ENCODE measurements around the gene STAU1. TPM values are rescaled to one million over a fixed set of nuclear protein-coding genes. Genes with fewer than 3 reads are reported as not detected.
"Not testable (repeated sequence)": the region's sequence is repeated elsewhere in the genome, so short reads cannot be mapped to it uniquely, and the experiment has no call there.

The STAU1 gene
- total and polyA plus RNA-seq, 9 donors, result 37.2 to 113 (median 70.5) TPM

DNA sequence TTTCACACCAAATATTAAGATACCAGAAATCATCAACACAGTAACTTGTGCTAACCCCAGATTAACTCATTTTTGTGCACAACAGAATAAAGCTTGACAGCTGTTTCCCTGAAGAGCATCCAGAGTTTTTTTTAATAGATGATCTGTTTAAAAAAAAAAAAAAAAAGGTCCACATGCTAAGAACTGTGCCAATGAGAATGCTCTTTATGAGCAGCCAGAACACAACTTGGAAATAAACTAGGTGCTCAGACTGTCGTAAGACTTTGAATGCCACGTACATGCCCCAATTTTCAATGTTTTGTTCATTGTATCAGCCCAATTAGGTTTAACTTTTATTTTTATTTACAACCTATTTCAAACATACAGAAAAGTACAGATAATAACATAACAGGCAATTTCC, 47.3 kb downstream of the STAU1 start:
- H3K4me1 ChIP-seq (ENCODE audit: insufficient read depth), result no peaks in the 10 kb centered on the region
- H3K9me3 ChIP-seq, result no peaks in the 10 kb centered on the region
- no peak overlapping the region for H3K4me3 ChIP-seq
- H3K36me3 ChIP-seq, result no peaks in the 10 kb centered on the region
- H3K27me3 ChIP-seq, result no peaks in the 10 kb centered on the region
- no peak overlapping the region for H3K27ac ChIP-seq
- intact Hi-C loops (cut with DNase I), result no loop called here
- DNase-seq, result no peak
- 15 to 38% (median 31%) methylated on average over 2 of the region's 2 CpGs for WGBS, 3 donors
- TF ChIP-seq EP300 (IDR thresholded peaks at IDR 0.05), result no peak
- TF ChIP-seq, protein P1, sequence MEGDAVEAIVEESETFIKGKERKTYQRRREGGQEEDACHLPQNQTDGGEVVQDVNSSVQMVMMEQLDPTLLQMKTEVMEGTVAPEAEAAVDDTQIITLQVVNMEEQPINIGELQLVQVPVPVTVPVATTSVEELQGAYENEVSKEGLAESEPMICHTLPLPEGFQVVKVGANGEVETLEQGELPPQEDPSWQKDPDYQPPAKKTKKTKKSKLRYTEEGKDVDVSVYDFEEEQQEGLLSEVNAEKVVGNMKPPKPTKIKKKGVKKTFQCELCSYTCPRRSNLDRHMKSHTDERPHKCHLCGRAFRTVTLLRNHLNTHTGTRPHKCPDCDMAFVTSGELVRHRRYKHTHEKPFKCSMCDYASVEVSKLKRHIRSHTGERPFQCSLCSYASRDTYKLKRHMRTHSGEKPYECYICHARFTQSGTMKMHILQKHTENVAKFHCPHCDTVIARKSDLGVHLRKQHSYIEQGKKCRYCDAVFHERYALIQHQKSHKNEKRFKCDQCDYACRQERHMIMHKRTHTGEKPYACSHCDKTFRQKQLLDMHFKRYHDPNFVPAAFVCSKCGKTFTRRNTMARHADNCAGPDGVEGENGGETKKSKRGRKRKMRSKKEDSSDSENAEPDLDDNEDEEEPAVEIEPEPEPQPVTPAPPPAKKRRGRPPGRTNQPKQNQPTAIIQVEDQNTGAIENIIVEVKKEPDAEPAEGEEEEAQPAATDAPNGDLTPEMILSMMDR (IDR thresholded peaks at IDR 0.05), result no peak
- TF ChIP-seq POLR2A (IDR thresholded peaks at IDR 0.05), result no peak

DNA sequence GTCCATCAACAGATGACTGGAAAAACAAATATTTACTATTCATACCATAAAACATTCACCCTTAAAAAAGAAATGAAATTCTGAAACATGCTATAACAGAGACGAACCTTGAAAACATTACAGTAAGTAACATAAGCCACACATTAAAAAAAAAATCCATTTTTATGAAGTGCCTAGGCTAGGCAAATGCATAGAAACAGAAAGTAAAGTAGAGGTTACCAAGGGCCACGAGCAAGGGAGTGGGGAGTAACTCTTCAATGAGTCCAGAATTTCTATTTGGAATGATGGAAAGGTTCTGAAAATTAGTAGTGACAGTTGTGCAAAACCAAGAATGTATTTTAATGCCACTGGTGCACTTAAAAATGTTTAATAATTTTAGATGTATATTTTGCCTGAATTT, 47.7 kb downstream of the STAU1 start:
- Histone ChIP-seq H3K27ac (no peak overlapping the region), H3K36me3 (no peaks in the 10 kb centered on the region), H3K4me1 (ENCODE audit: insufficient read depth) (no peaks in the 10 kb centered on the region), H3K4me3 (no peak overlapping the region), H3K27me3 (no peaks in the 10 kb centered on the region), H3K9me3 (no peaks in the 10 kb centered on the region)
- DNase-seq, result no peak
- intact Hi-C loops (cut with DNase I), result no loop called here
- 16 to 29% (median 17%) methylated on average over 2 of the region's 2 CpGs for WGBS, 3 donors
- TF ChIP-seq POLR2A (IDR thresholded peaks at IDR 0.05), result no peak
- TF ChIP-seq, protein P1 (IDR thresholded peaks at IDR 0.05), result no peak
- TF ChIP-seq EP300 (IDR thresholded peaks at IDR 0.05), result no peak

DNA sequence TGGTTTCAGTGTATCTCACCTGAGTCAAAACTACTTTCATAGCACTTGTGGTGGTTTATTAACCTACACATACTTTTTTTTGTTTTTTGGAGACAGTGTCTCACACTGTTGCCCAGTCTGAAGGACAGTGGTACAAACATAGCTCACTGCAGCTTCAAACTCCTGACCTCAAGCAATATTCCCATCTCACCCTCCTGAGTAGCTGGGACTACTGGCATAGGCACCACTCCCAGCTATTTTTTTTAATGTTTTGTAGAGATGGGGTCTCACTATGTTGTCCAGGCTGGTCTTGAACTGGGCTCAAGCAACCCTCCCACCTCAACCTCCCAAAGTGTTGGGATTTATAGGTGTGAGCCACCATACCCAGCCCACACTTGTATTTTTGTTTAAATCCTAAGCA, 49.7 kb downstream of the STAU1 start:
- DNase-seq, result no peak
- intact Hi-C loops (cut with DNase I), result no loop called here
- no peak overlapping the region for H3K27ac ChIP-seq
- no peaks in the 10 kb centered on the region for H3K36me3 ChIP-seq
- no peaks in the 10 kb centered on the region for H3K4me1 ChIP-seq (ENCODE audit: insufficient read depth)
- H3K27me3 ChIP-seq, result no peaks in the 10 kb centered on the region
- TF ChIP-seq POLR2A (IDR thresholded peaks at IDR 0.05) (no peak), EP300 (IDR thresholded peaks at IDR 0.05) (no peak)
- TF ChIP-seq, protein P1 (IDR thresholded peaks at IDR 0.05), result no peak
- H3K4me3 ChIP-seq, result no peak overlapping the region
- no peaks in the 10 kb centered on the region for H3K9me3 ChIP-seq

DNA sequence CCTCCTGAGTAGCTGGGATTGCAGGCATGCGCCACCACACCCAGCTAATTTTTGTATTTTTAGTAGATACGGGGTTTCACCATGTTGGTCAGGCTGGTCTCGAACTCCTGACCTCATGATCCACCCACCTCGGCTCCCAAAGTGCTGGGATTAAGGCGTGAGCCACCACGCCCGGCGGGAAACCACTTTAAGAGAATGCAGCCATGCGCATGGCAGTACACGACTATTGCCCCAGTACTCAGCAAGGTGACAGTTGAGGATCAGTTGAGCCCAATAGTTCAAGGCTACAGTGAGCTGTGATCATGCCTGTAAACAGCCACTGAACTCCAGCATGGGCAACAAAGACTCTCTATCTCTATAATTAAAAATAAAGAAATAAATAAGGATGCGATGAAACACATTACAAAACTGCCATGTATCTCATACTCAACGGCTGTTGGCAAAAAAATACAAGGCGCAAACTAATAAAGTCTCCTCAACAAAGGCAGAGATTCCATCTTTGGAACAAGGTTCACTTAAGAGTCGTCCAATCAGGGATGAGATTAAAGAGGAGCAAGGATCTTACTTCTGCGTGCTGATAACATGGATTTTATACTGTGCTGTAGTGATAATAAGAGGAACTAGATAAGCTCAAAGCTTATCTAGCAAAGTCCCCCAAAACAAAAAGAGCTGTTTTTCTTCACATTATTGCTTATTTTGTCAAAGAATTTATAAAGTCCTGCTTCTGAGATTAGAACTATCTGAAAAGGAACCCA, 51.1 kb downstream of the STAU1 start:
- Histone ChIP-seq H3K4me3 (no peak overlapping the region), H3K9me3 (no peaks in the 10 kb centered on the region), H3K4me1 (ENCODE audit: insufficient read depth) (no peaks in the 10 kb centered on the region), H3K27me3 (no peaks in the 10 kb centered on the region), H3K36me3 (no peaks in the 10 kb centered on the region), H3K27ac (no peak overlapping the region)
- DNase-seq, result no peak
- TF ChIP-seq EP300 (IDR thresholded peaks at IDR 0.05), result no peak
- TF ChIP-seq, protein P1 (IDR thresholded peaks at IDR 0.05), result no peak
- no peak for TF ChIP-seq POLR2A (IDR thresholded peaks at IDR 0.05)
- 79 to 88% (median 84%) methylated on average over 15 of the region's 15 CpGs for WGBS, 3 donors
- intact Hi-C loops (cut with DNase I), result no loop called here

DNA sequence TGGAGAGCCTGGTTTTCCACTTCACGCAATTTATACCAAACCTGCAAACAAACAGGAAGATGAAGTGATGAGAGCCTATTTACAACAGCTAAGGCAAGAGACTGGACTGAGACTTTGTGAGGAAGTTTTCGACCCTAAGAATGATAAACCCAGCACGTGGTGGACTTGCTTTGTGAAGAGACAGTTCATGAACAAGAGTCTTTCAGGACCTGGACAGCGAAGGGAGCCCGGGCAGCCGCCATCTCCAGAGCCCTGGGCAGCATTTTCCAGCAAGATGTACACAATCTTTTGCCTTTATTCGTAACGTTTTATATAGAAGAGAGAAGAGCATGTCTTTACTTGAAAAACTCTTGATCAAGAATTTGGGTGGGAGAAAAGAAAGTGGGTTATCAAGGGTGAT, 53.3 kb downstream of the STAU1 start:
- not testable (repeated sequence) for H3K4me1 ChIP-seq (ENCODE audit: insufficient read depth); H3K27me3 ChIP-seq; H3K36me3 ChIP-seq; H3K4me3 ChIP-seq; H3K27ac ChIP-seq; DNase-seq; H3K9me3 ChIP-seq
- 70 to 80% (median 73%) methylated on average over 8 of the region's 8 CpGs for WGBS, 3 donors
- intact Hi-C loops (cut with DNase I), result loop anchor here in 2 of 4 donors (5.0 kb wide), 1 partner anchor 83 kb away; the partner anchor contains the start of gene DDX27 (in 2 of the 2)

Data from ovary (tissue), 9 donors.